Measurements from ENCODE around the gene PAWR.
"Not testable (repeated sequence)": the region's sequence is repeated elsewhere in the genome, so short reads cannot be mapped to it uniquely, and the experiment has no call there.

Gene PAWR

GRCh38 chr12:79547044-79547734 lies 143.6 kb downstream of the PAWR start:
- no peak for DNase-seq

DNA sequence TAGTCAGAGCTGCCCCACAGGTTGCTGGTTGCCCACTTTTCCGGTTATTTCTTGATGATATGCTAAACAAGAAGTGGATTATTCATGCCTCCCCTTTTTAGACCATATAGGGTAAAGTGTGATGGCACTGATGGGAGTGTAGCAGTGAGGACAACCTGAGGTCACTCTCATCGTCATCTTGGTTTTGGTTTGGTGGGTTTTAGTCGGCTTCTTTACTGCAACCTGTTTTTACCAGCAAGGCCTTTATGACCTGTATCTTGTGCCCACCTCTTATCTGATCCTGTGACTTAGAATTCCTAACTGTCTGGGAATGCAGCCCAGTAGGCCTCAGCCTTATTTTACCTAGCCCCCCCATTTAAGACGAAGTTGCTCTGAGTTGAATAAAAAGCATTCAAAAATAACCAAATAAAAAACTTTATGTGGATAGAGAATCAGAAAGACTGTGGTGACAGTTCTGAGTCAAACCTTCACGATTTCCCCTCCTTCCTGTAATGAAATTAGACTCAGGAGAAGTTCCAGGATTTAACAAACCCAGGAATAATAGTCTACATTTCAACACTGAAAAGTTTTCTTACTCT lies 144.2 kb downstream of the PAWR start:
- DNase-seq, result no peak

- not testable (repeated sequence) for DNase-seq
Measured at GRCh38 chr12:79544439-79544838, 146.3 kb downstream of the PAWR start.

GRCh38 chr12:79537675-79538074 lies 153.1 kb downstream of the PAWR start:
- DNase-seq, result no peak

GRCh38 chr12:79535751-79536150 lies 155.0 kb downstream of the PAWR start:
- DNase-seq, result no peak

Data from NCI-H2029 treated with DMSO at 0.1 percent for 48 hours (cell line).